GM23338 (cell line): Measurements from ENCODE around the gene PAF1. TPM values are rescaled to one million over a fixed set of nuclear protein-coding genes. Genes with fewer than 3 reads are reported as not detected.
A peak's percentile ranks its signal among the peaks of the same experiment; 100 is the strongest.

ENCODE experiments used
- ATAC-seq: fragments of 200-7000 bp; cut with Tn5 transposase; 3 replicates; pipeline ENCODE4 v1.9.1; 2020
- DNase-seq: peaks from one replicate; pipeline ENCODE4 v3.0.0-alpha.2; 2015; ENCODE audit warnings: low spot score
- H2AFZ ChIP-seq: fragments of 200-600 bp; sonication (generic); 2 replicates; pipeline ENCODE4 v1.8.0; 2016; ENCODE audit warnings: antibody characterized with exemption, mild to moderate bottlenecking, moderate library complexity
- H3F3A ChIP-seq: fragments of 200-600 bp; sonication (generic); replicated peaks from 2 replicates; pipeline ENCODE4 v1.8.0; 2017; ENCODE audit warnings: antibody characterized with exemption, mixed run types, low read depth
- H3K27ac ChIP-seq: fragments of 200-600 bp; sonication (generic); 2 replicates; pipeline ENCODE4 v1.6.1; 2016; ENCODE audit warnings: low read depth
- H3K27me3 ChIP-seq: fragments of 200-600 bp; sonication (generic); 2 replicates; pipeline ENCODE4 v1.8.0; 2016; ENCODE audit warnings: mild to moderate bottlenecking, mixed run types, moderate library complexity; ENCODE audit not compliant: insufficient read depth
- H3K36me3 ChIP-seq: fragments of 200-600 bp; sonication (generic); 2 replicates; pipeline ENCODE4 v1.8.0; 2016; ENCODE audit warnings: mild to moderate bottlenecking; ENCODE audit not compliant: insufficient read depth
- H3K4me1 ChIP-seq: fragments of 200-600 bp; sonication (generic); 2 replicates; pipeline ENCODE4 v1.8.0; 2016; ENCODE audit warnings: mild to moderate bottlenecking, moderate library complexity; ENCODE audit not compliant: insufficient read depth
- H3K4me2 ChIP-seq: fragments of 200-600 bp; sonication (generic); 2 replicates; pipeline ENCODE4 v1.7.1; 2017; ENCODE audit warnings: mixed run types
- H3K4me3 ChIP-seq: fragments of 200-600 bp; sonication (generic); 2 replicates; pipeline ENCODE4 v1.6.1; 2016; ENCODE audit warnings: mixed run types
- H3K79me2 ChIP-seq: fragments of 200-600 bp; sonication (generic); replicated peaks from 2 replicates; pipeline ENCODE4 v1.8.0; 2017; ENCODE audit warnings: mild to moderate bottlenecking; ENCODE audit not compliant: insufficient read depth
- H3K9me2 ChIP-seq: fragments of 200-600 bp; sonication (generic); 2 replicates; pipeline ENCODE4 v1.8.0; 2017; ENCODE audit not compliant: insufficient read depth
- H4K20me1 ChIP-seq: fragments of 200-600 bp; sonication (generic); replicated peaks from 2 replicates; pipeline ENCODE4 v1.8.0; 2017; ENCODE audit warnings: mild to moderate bottlenecking; ENCODE audit not compliant: insufficient read depth
- H3K27ac Mint-ChIP-seq: 2 replicates; pipeline ENCODE4 v1.8.0; 2020; ENCODE audit warnings: inconsistent platforms, mild to moderate bottlenecking, moderate library complexity, mixed read lengths
- H3K27me3 Mint-ChIP-seq: 3 replicates; pipeline ENCODE4 v1.8.0; 2022; ENCODE audit warnings: low read depth, mild to moderate bottlenecking, moderate library complexity, mixed read lengths, inconsistent platforms; ENCODE audit not compliant: insufficient read depth, poor library complexity
- H3K36me3 Mint-ChIP-seq: 3 replicates; pipeline ENCODE4 v1.8.0; 2021; ENCODE audit warnings: low read depth, mild to moderate bottlenecking, inconsistent platforms, moderate library complexity, mixed read lengths
- H3K4me1 Mint-ChIP-seq: 3 replicates; pipeline ENCODE4 v1.8.0; 2020; ENCODE audit warnings: mild to moderate bottlenecking, inconsistent platforms, mixed read lengths
- H3K4me3 Mint-ChIP-seq: 3 replicates; pipeline ENCODE4 v1.8.0; 2021; ENCODE audit warnings: moderate library complexity, mild to moderate bottlenecking, inconsistent platforms, mixed read lengths
- H3K9me3 Mint-ChIP-seq: 3 replicates; pipeline ENCODE4 v1.8.0; 2020; ENCODE audit warnings: moderate library complexity, mild to moderate bottlenecking, inconsistent platforms, mixed read lengths
- CREB1 ChIP-seq: fragments of 250-450 bp; sonication (Bioruptor Pico); IDR thresholded peaks from 2 replicates; pipeline ENCODE4 v1.5.0; 2020; ENCODE audit warnings: low read depth, mild to moderate bottlenecking, moderate library complexity
- CTCF ChIP-seq, 2 experiments: fragments of 200-600 bp in 1 of 2; sonication (generic) in 1 of 2; conservative IDR thresholded peaks; 2 replicates each; pipeline versions ENCODE4 v1.5.1 to v1.6.1; 2016 to 2017; ENCODE audit warnings: antibody characterized with exemption in 2 of 2, low read depth in 2 of 2, mild to moderate bottlenecking in 2 of 2, moderate library complexity in 1 of 2
- ETS1 ChIP-seq: IDR thresholded peaks from 2 replicates; pipeline ENCODE4 v1.6.1; 2016; ENCODE audit warnings: antibody characterized with exemption
- EZH2 ChIP-seq: fragments of 200-600 bp; sonication (generic); IDR thresholded peaks from one replicate; pipeline ENCODE4 v1.8.0; 2017; ENCODE audit warnings: antibody characterized with exemption, mild to moderate bottlenecking, low read depth; ENCODE audit not compliant: unreplicated experiment
- EZH2phosphoT487 ChIP-seq: fragments of 200-600 bp; sonication (generic); IDR thresholded peaks from one replicate; pipeline ENCODE4 v1.8.1; 2018; ENCODE audit warnings: antibody characterized with exemption; ENCODE audit not compliant: unreplicated experiment
- JUNB ChIP-seq: IDR thresholded peaks from one replicate; pipeline ENCODE4 v1.6.1; 2016; ENCODE audit warnings: antibody characterized with exemption; ENCODE audit not compliant: unreplicated experiment
- NANOG ChIP-seq: IDR thresholded peaks from 2 replicates; pipeline ENCODE4 v1.6.1; 2016; ENCODE audit warnings: antibody characterized with exemption, borderline replicate concordance
- POLR2AphosphoS5 ChIP-seq: IDR thresholded peaks from 2 replicates; pipeline ENCODE4 v1.6.1; 2016; ENCODE audit warnings: antibody characterized with exemption, low read depth
- REST ChIP-seq: IDR thresholded peaks from one replicate; pipeline ENCODE4 v1.6.1; 2018; ENCODE audit warnings: antibody characterized with exemption; ENCODE audit not compliant: unreplicated experiment
- STAT1 ChIP-seq: IDR thresholded peaks from one replicate; pipeline ENCODE4 v1.6.1; 2016; ENCODE audit warnings: antibody characterized with exemption; ENCODE audit not compliant: unreplicated experiment
- ZNF114 ChIP-seq: fragments of 250-450 bp; sonication (Bioruptor Pico); IDR thresholded peaks from 2 replicates; pipeline ENCODE4 v1.5.0; 2020; ENCODE audit warnings: mild to moderate bottlenecking, moderate library complexity
- ZNF331 ChIP-seq: fragments of 250-450 bp; sonication (Bioruptor Pico); IDR thresholded peaks from 2 replicates; pipeline ENCODE4 v1.5.0; 2020; ENCODE audit warnings: low read depth, mild to moderate bottlenecking, moderate library complexity
- ZNF462 ChIP-seq: fragments of 250-450 bp; sonication (Bioruptor Pico); IDR thresholded peaks from 2 replicates; pipeline ENCODE4 v1.5.0; 2020; ENCODE audit warnings: mild to moderate bottlenecking, moderate library complexity
- polyA plus RNA-seq: library from polyadenylated mRNA; unstranded; fragments of >200 nt; fragmentation: Nextera tagmentation; extraction: Ambion mirVana; gene quantifications from 2 replicates; pipeline ENCODE4 v1.2.1, GENCODE V29; 2016
- total RNA-seq: library from RNA; depleted of rRNA; stranded (reverse); fragments of >200 nt; shearing (Covaris generic); gene quantifications from 2 replicates; pipeline ENCODE4 v1.2.3, GENCODE V29; 2014

PAF1 gene
- total and polyA plus RNA-seq, 2 experiments from 2014 or later, result 22.1 to 47.3 TPM

- Histone ChIP-seq H3K9me2 (no peaks in the 10 kb centered on the region), H3K79me2 (no peaks in the 10 kb centered on the region; the same call in 1 of the 2 replicates), H3K36me3 (0 out of 2 replicates have a peak, but pooled peaks cover 7% of the 10 kb centered on the region), H3K4me1 (peaks cover 18% of the 10 kb centered on the region; the same call in 1 of the 2 replicates), H4K20me1 (no peaks in the 10 kb centered on the region; the same call in none of the 2 replicates), H3K4me3 (peak overlapping the region; percentile 36; the same call in 1 of the 2 replicates), H3F3A (peaks cover 36% of the 10 kb centered on the region; the same call in 1 of the 2 replicates), H3K4me2 (peak overlapping the region; percentile 51), H3K27ac (peak overlapping the region; percentile 80; the same call in 1 of the 2 replicates), H2AFZ (no peak overlapping the region), H3K27me3 (no peaks in the 10 kb centered on the region)
- Mint-ChIP-seq H3K4me3 (no peak overlapping the region), H3K4me1 (peaks cover 28% of the 10 kb centered on the region), H3K27me3 (peaks cover 10% of the 10 kb centered on the region), H3K36me3 (peaks cover 31% of the 10 kb centered on the region), H3K9me3 (peaks cover 4% of the 10 kb centered on the region; the same call in 1 of the 3 replicates), H3K27ac (peak overlapping the region; percentile 22; the same call in 1 of the 2 replicates)
- TF ChIP-seq NANOG (no peak), STAT1 (no peak), REST (no peak), ZNF331 (no peak), ZNF462 (no peak), EZH2phosphoT487 (no peak), EZH2 (no peak), CREB1 (CRISPR knock-in tag) (no peak), ZNF114 (CRISPR knock-in tag) (no peak), POLR2AphosphoS5 (no peak), ETS1 (no peak), CTCF (conservative IDR thresholded peaks at IDR 0.05; ENCODE audit: low read depth in 2 of 2) (no peak), JUNB (no peak)
- ATAC-seq, result no peak
- no peak for DNase-seq
Observed at GRCh38 chr19:39398297-39398864, 7.5 kb upstream of the PAF1 start.
